EL (cell line): ENCODE measurements around the gene EML1.
A peak's percentile ranks its signal among the peaks of the same experiment; 100 is the strongest.

Experiments used
- DNase-seq: peaks from one replicate; pipeline ENCODE4 v3.0.0-alpha.2; 2016

The EML1 gene

GRCh38 chr14:99781853-99782610 lies 11.2 kb upstream of the EML1 start:
- DNase-seq: no peak

DNA sequence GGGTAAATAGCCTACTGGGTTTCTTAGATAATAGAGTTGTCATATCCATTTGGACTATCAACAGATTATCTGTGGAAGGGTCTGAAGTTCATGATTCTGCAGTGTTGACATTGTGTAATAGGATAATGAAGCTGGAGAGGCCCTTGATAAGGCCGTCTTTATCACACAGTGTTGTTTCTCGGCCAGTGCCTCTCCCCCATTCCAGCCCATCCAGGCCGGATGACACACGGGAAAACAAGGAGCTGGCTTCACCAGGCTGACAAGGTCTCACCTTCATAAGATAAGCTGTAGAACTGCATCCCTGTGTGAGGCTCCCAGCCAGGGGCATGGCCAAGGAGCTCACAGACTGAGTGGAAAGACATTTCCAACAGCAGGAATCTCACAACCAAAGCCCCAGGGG lies 8.7 kb upstream of the EML1 start:
- no peak for DNase-seq

- DNase-seq: no peak
Observed at GRCh38 chr14:99785426-99785825, 7.8 kb upstream of the EML1 start.

GRCh38 chr14:99786511-99786989 lies 6.7 kb upstream of the EML1 start:
- no peak for DNase-seq

- DNase-seq: no peak
Observed at GRCh38 chr14:99788713-99789112, 4.5 kb upstream of the EML1 start.

- DNase-seq: no peak
Observed at GRCh38 chr14:99789581-99789980, 3.6 kb upstream of the EML1 start.

DNA sequence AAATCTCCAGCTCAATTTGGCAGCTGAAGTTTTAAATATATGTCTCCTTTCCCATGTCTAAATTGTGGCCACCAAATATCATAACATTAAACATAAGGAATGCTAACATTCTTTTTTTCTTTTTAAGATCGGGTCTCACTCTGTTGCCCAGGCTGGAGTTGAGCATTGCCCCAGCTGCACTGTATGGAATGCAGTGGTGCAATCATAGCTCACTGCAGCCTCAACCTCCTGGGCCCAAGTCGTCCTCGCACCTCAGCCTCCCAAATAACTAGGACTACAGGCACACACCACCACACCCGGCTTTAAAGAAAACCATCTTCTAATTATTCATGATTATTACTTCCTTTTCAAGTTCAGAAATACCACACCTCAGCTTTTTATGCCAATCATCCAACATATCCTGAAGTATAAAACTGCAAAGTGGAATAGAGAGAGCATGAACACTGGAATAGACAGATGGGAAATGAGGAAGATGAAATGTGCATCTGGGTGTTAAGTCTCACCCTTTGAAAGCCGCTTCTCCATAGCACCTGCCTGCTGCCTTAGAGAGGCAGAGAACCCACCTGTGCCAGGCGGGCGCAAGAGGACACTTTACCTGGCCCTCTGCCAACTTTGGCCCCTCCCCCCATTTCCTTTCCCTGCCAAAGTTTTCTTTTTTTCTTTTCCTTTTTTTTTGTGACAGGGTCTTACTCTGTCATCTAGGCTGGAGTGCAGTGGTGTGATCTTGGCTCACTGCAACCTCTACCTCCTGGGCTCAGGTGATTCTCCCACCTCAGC lies 2.8 kb upstream of the EML1 start:
- no peak for DNase-seq

DNA sequence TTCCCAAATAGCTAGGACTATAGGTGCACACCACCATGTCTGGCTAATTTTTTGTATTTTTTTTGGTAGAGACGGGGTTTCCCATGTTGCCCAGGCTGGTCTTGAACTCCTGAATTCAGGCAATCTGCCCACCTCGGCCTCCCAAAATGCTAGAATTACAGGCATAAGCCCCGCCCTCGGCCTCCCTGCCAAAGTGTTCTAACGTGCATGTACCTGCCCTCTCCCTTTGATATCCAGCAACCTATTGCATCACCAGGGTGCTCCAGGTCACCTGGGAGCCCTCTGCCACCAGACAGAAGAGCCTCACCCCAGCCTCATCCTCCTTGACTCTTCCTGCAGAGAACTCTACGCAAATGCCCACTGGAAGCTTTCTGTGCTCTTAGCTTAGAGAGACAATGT lies 2.2 kb upstream of the EML1 start:
- no peak for DNase-seq

DNA sequence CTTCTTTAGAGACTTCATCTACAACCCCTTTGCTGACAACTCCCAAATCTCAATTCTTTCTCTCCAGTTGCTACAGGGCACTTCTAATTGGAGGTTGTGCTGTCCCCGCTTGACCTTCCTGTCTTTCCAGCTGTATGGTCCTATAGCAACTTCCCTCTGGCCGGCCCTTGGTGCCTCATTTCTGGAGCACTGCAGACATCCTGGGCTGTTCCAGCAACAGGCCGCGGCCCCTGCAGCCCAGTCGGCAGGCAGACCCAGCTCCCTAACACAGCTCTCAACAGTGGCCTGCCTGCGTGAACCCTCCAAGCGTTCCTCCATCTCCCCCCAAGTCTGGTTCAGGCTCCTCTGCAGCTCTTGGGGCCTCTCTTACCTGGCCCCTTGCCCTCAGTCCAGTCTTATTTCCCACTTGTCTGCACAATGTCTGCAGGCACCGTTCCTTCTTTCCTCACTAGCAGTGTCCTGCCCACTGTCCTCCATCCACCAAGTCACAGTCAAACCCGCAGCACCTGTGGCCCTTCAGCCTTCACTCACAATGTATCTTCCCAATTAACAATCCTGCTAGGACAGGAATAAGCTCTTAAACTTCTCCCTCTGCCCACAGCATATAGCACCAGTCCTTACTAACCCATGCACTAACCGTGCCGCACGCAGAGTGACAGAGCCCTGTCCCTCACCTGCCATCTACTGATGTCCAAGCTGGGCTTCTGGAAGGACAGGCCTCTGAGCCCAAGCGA lies 1.6 kb upstream of the EML1 start:
- DNase-seq: no peak

DNA sequence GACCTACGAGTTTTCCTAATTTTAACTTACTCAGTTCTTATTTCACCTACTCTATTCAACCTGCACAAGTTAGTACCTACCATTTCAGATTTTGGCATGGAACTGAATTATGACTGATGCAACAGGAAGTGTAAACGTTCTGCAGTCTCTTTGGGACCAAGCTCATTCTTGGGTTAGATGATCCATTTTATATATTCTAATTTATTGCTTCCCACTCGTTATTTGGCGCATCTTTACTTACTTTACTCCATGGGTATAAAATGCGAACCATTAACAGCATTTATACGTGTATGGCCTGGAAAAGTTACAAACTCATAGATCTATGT lies 1.0 kb upstream of the EML1 start:
- DNase-seq: no peak

GRCh38 chr14:99792551-99793212 lies 531 bp upstream of the EML1 start:
- peak; percentile 27 for DNase-seq

DNA sequence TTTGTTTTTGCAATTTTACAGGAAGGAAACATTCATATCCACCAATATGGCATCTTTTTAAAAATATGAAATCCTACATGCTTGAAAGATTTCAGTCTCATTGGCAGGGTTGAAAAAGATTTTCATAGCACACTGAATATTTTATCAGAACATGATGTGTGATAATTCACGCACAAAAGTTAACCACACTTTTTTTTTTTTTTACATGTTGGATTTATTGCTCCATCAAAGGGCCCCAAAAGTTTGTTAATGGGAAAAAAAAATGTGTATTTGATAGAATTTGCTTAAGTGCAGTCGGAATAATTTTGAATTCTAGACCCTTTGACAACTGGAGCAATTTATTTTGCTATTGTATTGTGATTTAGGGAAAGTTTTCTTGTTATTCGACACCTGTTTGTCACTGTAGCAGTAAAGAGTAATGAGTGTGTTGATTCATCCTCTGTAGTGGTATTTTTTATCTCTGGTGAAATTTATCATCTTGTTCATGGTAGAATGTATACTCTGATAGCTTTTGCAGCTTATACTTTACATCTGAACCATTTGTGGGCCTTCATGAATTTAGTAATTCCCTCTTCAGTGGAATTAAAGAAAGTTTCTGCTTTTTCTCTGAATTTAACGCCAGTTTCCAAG lies 1.1 kb downstream of the EML1 start:
- no peak for DNase-seq

GRCh38 chr14:99795046-99795445 lies 1.8 kb downstream of the EML1 start:
- DNase-seq: no peak

DNA sequence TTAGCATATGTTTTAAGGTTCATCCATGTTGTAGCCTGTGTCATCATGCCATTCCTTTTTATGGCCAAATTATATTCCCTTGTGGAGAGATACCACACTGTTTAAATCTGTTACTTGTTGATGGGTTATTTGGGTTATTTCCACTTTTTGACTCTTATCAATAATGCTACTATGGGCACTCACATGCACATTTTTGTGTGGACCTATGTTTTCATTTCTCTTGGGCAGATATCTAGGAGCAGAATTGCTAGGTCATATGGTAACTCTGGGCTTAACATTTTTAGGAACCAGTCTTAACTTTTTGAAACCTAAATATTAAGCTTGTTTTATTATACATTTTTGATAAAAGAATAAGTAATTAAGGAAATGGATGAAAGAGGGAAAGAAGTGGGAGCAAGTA lies 4.0 kb downstream of the EML1 start:
- DNase-seq: no peak

DNA sequence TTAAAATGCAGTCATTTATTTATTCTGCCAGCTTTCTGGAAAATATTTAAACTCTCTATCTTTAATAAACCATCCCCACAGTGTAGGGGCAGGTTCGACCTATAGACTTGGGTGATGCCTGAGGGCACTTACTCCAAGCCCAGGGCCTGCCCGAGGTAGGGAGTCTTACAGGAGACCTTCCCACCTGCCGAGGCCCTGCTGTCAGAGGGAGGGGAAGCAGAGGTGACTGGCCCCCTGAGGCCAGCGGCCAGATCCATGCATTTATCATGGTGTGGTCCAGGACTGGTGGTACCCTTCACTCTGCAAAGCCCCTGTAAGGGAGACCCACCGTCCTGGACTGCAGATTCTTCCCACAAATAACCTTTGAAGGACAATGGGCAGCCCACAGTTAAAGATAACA lies 7.6 kb downstream of the EML1 start:
- DNase-seq: no peak

DNA sequence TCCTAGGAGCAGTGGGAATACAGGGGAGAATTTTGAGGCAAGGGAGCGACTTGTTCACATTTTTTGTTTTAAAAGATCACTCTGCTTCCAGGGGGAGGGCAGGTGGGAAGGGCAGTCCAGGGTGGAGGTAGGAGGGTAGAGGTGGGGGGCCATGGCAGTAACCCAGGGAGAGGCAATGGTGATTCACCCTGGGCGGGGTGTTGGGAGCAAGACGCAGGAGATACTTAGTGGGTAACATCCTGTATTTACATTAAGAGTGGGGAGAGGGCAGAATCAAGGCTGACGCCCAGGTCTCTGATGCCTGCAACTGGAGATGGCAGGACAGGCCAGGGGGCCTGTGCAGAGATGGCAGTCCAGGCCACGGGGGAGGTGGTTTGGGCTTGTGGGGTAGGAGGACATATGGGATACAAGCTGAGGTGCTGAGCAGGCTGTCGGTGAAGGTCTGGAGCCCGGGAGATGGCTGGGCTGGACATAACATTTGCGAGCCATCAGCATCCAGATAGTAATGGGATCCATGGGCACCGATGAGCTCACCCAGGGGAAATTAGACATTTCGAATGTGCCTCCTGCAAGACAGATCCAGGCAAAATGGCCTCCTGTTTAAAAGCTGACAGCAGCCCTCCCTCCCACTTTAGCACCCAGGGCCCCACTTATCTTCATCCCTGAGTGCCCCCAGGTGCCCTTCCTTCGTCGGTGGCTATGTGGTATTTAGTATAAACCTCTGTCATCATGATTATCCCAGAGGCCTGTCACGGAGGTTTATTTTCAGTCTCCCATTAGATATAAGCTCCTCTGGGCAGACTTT lies 9.3 kb downstream of the EML1 start:
- peak; percentile 24 for DNase-seq

DNA sequence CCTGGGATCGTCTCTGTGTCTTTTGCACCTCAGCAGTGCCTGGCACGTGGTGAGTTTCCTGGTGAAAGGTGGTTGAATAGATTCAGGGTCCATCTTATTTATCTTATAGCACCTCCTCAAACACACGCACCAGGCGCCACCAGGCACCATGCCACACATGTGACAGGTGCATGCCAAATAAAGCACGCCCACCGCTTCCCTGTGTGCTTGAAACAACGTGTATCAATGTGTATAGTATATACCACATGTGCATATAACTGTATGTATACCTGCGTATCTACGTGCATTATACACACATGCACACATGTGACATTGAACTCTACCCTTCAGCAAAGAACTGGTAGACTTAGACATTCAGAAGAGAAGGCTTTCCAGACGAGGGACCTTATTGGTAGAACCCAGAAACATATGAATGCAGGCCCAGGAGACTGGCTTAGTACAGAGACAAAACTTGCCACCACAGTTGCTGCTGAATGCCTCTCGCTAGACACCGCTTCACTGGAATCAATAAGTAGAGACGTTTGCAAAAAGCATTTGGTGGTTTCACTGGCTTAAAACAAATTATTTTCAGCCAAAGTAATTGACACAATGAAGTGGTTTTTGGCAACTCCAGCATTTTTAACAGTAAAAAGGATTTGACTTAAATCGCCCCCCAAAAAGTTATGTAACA lies 10.0 kb downstream of the EML1 start:
- DNase-seq: no peak

DNA sequence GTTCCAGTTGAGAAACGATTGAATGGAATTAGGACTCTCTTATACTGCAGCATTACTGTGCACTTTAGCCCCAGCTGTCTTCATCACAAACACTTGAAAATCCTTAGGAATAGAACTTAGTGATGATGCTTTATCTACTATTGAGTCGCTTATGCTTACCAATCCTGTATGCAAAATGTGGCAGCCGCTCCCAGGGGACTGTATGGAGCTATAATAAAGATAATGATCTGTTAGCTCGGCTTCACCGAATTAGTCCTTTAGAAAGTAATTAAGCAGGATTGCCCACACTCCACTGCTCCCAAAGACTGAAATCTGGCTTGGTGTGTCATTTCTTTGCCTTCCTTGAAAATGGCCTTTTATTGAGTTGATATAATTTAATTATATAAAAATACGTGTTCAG lies 10.6 kb downstream of the EML1 start:
- no peak for DNase-seq

DNA sequence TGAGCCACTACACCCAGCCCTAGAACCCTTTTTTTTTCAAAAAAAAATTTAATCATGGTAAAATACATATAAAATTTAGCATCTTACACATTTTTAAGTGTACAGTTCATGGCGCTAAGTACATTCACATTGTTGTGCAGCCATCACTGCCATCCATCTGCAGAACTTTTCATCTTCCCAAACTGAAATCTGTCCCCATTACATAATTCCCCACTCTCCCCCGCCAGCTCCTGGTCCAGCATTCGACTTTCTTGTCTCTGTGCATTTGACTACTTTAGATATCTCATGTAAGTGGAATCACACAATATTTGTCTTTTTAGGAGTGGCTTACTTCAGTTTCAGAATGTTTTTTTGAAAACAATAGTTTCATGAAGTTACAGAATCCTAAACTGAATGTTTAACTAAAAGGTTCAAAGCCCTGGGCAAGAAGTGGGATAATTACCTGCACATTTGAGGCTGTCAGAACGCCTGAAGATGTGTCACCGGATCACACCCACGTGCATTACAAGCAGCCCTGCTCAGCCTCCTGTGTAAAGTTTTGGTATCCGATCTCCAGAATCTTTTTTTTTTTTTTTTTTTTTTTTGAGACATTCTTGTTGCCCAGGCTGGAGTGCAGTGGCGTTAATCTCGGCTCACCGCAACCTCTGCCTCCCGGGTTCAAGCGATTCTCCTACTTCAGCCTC lies 12.7 kb downstream of the EML1 start:
- DNase-seq: no peak

DNA sequence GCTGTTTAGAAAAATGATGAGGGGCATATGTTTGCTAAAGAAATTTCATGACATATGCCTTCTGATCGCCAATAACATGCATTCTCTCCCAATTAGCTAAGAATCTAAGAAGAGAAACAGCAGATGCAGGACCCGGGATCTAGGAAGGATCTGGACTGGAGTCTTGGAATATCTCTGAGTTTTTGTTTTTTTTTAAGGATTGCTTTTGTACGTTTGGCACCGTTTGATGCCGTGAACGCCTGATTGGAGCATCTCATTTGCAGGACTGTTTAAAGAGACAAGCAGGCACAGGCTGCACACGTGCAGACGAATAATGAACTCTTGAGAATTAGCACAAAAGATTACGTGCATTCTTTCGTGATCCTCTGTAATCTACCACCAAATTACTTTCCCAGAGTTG lies 13.6 kb downstream of the EML1 start:
- no peak for DNase-seq
